ENCODE data around the gene DOP1A.

- TF ChIP-seq YY1 (IDR thresholded peaks at IDR 0.05; ENCODE audit: insufficient read depth, insufficient read length) (no peak), ZNF274 (IDR thresholded peaks at IDR 0.05; ENCODE audit: low read depth, low read length) (no peak)
Observed at GRCh38 chr6:83044091-83044768, 23.2 kb upstream of the DOP1A start.
